Measurements from ENCODE around the gene TJAP1.
"Not testable (repeated sequence)": the region's sequence is repeated elsewhere in the genome, so short reads cannot be mapped to it uniquely, and the experiment has no call there.

The TJAP1 gene

GRCh38 chr6:43495409-43495941 is 18.1 kb downstream of the TJAP1 start:
- intact Hi-C loops (cut with DNase I; ENCODE audit: low total_unique reads): no loop called here
- peaks cover 0 to 66% (median 37%) of the 10 kb centered on the region in 4 donors for H3K4me1 ChIP-seq

DNA sequence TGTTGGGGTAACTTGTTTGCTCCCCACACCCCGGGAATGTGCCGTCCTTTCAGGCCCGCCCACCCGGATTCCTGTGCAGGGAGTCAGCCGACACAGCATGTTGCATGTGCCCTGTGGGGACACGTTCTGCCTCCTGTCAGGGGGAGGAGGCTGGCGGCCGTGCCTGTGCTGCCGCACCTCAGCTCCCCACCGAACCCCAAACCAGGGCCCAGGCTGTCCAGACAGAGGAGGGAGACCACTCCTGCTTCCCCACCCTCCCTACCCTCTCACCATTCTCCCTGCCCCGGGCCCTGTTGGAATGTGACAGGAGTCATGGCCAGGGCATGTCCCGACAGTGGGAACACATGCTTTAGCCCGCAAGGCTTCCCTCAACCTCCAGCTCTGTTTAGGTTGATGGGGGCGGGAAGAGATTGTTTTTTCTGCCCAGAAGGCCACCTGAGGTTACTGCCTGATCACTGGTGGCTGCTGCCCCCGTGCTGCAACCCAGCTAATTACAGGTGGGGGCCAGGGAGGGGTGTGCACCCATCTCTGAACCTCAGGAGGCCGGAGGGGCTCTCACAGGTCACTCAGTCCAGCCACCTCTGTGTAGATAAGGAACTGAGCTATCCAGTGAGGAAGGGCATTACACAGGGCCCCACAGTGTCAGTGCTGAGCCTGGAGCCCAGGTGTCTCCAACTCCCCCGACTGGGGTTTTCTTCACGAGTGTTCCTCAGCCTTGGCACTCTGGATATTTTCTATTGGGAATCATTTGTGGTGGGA is 19.2 kb downstream of the TJAP1 start:
- DNase-seq: no peak
- Histone ChIP-seq H3K4me3 (no peak overlapping the region), H3K9me3 (no peaks in the 10 kb centered on the region), H3K27me3 (no peaks in the 10 kb centered on the region), H3K4me1 (peaks cover 0 to 66% (median 37%) of the 10 kb centered on the region in 4 donors), H3K27ac (peak overlapping the region; percentile 42 to 46), H3K36me3 (peaks cover 26 to 42% (median 40%) of the 10 kb centered on the region in 3 donors)
- TF ChIP-seq, protein P1, sequence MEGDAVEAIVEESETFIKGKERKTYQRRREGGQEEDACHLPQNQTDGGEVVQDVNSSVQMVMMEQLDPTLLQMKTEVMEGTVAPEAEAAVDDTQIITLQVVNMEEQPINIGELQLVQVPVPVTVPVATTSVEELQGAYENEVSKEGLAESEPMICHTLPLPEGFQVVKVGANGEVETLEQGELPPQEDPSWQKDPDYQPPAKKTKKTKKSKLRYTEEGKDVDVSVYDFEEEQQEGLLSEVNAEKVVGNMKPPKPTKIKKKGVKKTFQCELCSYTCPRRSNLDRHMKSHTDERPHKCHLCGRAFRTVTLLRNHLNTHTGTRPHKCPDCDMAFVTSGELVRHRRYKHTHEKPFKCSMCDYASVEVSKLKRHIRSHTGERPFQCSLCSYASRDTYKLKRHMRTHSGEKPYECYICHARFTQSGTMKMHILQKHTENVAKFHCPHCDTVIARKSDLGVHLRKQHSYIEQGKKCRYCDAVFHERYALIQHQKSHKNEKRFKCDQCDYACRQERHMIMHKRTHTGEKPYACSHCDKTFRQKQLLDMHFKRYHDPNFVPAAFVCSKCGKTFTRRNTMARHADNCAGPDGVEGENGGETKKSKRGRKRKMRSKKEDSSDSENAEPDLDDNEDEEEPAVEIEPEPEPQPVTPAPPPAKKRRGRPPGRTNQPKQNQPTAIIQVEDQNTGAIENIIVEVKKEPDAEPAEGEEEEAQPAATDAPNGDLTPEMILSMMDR (IDR thresholded peaks at IDR 0.05): peak; percentile 51 to 53
- intact Hi-C loops (cut with DNase I; ENCODE audit: low total_unique reads): no loop called here

More at GRCh38 chr6:43495409-43495941, 18.1 kb downstream of the TJAP1 start:
- no peak overlapping the region for H3K4me3 ChIP-seq
- DNase-seq: no peak
- peaks cover 16 to 31% (median 29%) of the 10 kb centered on the region in 3 donors for H3K36me3 ChIP-seq
- no peaks in the 10 kb centered on the region for H3K27me3 ChIP-seq
- peak overlapping the region; percentile 42 to 46 for H3K27ac ChIP-seq
- TF ChIP-seq, protein P1 (IDR thresholded peaks at IDR 0.05): no peak
- H3K9me3 ChIP-seq: no peaks in the 10 kb centered on the region

DNA sequence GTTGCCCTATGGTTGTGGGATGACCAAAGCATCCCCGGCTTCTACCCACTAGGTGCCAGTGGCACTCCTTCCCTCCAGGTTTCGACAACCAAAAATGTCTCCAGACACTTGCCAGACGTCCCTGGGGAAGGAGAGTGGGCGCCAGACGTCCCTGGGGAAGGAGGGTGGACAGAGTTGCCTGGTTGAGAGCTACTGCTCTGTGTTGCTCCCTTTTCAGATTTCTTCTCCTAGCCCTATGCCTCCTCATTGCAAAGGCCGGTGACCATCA is 19.7 kb downstream of the TJAP1 start:
- Histone ChIP-seq H3K4me1 (peaks cover 0 to 61% (median 32%) of the 10 kb centered on the region in 4 donors), H3K27me3 (no peaks in the 10 kb centered on the region), H3K9me3 (no peaks in the 10 kb centered on the region), H3K36me3 (peaks cover 28 to 47% (median 42%) of the 10 kb centered on the region in 3 donors), H3K27ac (peak overlapping the region; percentile 8 to 46), H3K4me3 (no peak overlapping the region)
- intact Hi-C loops (cut with DNase I; ENCODE audit: low total_unique reads): no loop called here
- DNase-seq: no peak
- TF ChIP-seq, protein P1 (IDR thresholded peaks at IDR 0.05): no peak

DNA sequence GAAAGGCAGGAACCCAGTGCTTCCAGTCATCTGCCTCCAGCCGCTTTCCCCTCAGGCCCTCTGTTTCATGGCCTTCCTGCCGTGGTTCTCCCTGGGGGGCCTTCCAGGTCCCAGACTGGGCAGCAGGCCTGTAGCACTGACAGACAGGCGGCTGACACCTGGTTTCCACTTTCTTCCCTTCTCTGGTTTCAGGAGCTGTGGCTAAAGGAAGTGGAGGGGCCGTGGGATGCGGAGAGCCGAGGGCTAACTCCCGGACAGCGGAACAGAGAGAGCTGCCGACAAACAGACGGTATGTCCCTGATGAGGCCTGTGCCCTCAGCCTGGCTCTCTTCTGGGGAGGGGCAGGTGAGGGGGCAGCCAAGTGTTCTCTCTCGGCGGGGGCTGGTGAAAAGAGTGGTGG is 20.3 kb downstream of the TJAP1 start:
- peaks cover 0 to 55% (median 26%) of the 10 kb centered on the region in 4 donors for H3K4me1 ChIP-seq
- peak overlapping the region in 1 of 2 donors; percentile 46 for H3K27ac ChIP-seq
- no peaks in the 10 kb centered on the region for H3K27me3 ChIP-seq
- peaks cover 34 to 53% (median 49%) of the 10 kb centered on the region in 3 donors for H3K36me3 ChIP-seq
- H3K9me3 ChIP-seq: no peaks in the 10 kb centered on the region
- no peak for DNase-seq
- H3K4me3 ChIP-seq: no peak overlapping the region
- TF ChIP-seq, protein P1 (IDR thresholded peaks at IDR 0.05): no peak
- intact Hi-C loops (cut with DNase I; ENCODE audit: low total_unique reads): no loop called here

DNA sequence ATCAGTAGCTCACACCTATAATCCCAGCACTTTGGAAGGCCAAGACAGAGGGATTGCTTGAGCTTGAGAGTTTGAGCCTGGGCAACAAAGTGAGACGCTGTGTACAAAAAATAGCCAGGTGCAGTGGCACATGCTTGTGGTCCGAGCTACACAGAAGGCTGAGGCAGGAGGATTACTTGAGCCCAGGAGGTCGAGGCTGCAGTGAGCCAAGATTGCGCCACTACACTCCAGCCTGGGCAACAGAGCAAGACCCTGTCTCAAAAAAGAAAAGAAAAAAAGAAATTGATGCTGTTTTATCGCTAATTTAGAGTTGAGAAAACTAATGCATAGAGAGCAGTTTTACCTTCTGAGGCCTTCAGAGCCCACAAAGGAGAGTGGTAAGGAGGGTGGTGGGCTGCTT is 20.9 kb downstream of the TJAP1 start:
- Histone ChIP-seq H3K36me3 (peaks cover 40 to 59% (median 55%) of the 10 kb centered on the region in 3 donors), H3K4me1 (peaks cover 0 to 49% (median 24%) of the 10 kb centered on the region in 4 donors)
- H3K9me3 ChIP-seq; H3K4me3 ChIP-seq; H3K27me3 ChIP-seq; H3K27ac ChIP-seq; DNase-seq; intact Hi-C loops (cut with DNase I; ENCODE audit: low total_unique reads): not testable (repeated sequence)

GRCh38 chr6:43499028-43499815 is 21.9 kb downstream of the TJAP1 start:
- no peaks in the 10 kb centered on the region for H3K9me3 ChIP-seq
- H3K4me3 ChIP-seq: no peak overlapping the region
- no peaks in the 10 kb centered on the region for H3K27me3 ChIP-seq
- H3K36me3 ChIP-seq: peaks cover 47 to 68% (median 62%) of the 10 kb centered on the region in 3 donors
- intact Hi-C loops (cut with DNase I; ENCODE audit: low total_unique reads): no loop called here
- H3K27ac ChIP-seq: peak overlapping the region; percentile 6 to 28
- DNase-seq: no peak
- TF ChIP-seq, protein P1 (IDR thresholded peaks at IDR 0.05): no peak
- H3K4me1 ChIP-seq: peaks cover 0 to 49% (median 24%) of the 10 kb centered on the region in 4 donors

Measured in tibial artery (tissue), 4 donors.